WI38 (cell line): Measurements from ENCODE around the gene CYP27A1.

Experiments
- H3K4me3 ChIP-seq: 2 replicates; pipeline ENCODE4 v1.5.1; 2011; ENCODE audit warnings: low read depth, mild to moderate bottlenecking, control low read depth, low read length
- TF ChIP-seq, protein P1 (sequence below): IDR thresholded peaks from 2 replicates; pipeline ENCODE4 v1.5.1; 2012; ENCODE audit warnings: low read depth, mild to moderate bottlenecking, control low read depth, low read length

CYP27A1 gene

DNA sequence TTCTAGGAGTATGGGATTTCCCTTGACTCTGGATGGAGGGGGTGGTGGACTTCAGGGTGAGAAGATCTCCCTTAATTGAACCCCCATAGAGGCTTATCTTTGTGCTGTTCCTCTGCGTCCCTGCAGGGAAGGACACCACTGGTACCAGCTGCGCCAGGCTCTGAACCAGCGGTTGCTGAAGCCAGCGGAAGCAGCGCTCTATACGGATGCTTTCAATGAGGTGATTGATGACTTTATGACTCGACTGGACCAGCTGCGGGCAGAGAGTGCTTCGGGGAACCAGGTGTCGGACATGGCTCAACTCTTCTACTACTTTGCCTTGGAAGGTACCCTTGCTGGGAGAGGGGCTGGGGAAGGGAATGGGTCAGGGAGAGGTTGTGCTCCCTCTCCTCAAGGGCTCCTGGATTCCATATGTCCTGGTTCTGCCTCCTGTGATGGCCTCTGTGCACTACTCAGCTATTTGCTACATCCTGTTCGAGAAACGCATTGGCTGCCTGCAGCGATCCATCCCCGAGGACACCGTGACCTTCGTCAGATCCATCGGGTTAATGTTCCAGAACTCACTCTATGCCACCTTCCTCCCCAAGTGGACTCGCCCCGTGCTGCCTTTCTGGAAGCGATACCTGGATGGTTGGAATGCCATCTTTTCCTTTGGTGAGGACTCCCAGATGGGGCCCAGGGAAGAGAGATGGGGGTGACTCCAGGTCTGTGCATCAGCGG, 30.3 kb downstream of the CYP27A1 start:
- no peak overlapping the region for H3K4me3 ChIP-seq
- TF ChIP-seq, protein P1, sequence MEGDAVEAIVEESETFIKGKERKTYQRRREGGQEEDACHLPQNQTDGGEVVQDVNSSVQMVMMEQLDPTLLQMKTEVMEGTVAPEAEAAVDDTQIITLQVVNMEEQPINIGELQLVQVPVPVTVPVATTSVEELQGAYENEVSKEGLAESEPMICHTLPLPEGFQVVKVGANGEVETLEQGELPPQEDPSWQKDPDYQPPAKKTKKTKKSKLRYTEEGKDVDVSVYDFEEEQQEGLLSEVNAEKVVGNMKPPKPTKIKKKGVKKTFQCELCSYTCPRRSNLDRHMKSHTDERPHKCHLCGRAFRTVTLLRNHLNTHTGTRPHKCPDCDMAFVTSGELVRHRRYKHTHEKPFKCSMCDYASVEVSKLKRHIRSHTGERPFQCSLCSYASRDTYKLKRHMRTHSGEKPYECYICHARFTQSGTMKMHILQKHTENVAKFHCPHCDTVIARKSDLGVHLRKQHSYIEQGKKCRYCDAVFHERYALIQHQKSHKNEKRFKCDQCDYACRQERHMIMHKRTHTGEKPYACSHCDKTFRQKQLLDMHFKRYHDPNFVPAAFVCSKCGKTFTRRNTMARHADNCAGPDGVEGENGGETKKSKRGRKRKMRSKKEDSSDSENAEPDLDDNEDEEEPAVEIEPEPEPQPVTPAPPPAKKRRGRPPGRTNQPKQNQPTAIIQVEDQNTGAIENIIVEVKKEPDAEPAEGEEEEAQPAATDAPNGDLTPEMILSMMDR: no peak

DNA sequence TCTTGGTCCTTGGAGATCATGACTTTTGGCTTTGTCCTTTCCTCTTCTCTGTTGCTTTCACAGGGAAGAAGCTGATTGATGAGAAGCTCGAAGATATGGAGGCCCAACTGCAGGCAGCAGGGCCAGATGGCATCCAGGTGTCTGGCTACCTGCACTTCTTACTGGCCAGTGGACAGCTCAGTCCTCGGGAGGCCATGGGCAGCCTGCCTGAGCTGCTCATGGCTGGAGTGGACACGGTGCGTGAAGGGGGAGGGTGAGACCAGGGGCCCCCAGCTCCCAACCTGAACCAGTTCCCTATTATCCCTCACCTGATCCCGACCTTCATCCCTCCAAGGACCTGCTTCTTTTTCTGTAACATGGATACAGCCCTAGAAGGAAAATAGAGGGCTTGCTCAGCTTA, 30.9 kb downstream of the CYP27A1 start:
- H3K4me3 ChIP-seq: no peak overlapping the region
- TF ChIP-seq, protein P1: no peak

DNA sequence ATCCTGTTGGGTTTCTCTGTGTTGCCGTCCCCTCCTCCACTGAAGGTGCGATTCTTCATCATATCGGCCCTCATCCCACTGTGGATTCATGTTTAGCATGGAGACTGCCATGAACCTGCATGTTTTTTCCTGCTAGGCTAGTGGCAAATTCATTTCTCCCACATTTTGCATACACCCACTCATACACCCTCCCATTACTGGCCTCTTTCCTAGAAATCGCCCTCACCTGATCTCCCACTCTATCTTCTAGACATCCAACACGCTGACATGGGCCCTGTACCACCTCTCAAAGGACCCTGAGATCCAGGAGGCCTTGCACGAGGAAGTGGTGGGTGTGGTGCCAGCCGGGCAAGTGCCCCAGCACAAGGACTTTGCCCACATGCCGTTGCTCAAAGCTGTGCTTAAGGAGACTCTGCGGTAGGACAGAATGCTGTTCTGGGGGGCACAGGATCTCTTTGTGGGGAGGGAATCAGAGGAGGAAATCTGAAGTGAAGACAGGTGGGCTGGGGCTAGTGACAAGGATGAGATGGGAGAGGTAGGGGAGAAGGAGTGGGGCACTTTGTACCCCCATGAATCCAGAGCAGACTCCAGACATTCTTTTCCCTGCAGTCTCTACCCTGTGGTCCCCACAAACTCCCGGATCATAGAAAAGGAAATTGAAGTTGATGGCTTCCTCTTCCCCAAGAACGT, 32.0 kb downstream of the CYP27A1 start:
- TF ChIP-seq, protein P1: no peak
- no peak overlapping the region for H3K4me3 ChIP-seq

DNA sequence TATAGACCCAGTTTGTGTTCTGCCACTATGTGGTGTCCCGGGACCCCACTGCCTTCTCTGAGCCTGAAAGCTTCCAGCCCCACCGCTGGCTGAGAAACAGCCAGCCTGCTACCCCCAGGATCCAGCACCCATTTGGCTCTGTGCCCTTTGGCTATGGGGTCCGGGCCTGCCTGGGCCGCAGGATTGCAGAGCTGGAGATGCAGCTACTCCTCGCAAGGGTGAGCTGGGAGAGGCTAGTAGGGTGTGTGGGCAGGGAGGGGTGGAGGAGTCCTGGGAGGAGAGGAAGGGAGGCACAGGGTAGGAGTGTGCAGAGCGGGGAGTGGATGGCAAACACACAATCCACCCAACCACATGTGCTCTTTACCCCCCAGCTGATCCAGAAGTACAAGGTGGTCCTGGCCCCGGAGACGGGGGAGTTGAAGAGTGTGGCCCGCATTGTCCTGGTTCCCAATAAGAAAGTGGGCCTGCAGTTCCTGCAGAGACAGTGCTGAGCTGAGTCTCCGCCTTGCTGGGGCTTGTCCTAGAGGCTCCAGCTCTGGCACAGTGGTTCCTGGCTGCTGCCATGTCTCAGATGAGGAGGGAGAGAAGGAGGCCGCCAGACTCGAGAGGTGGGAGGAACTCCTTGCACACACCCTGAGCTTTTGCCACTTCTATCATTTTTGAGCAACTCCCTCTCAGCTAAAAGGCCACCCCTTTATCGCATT, 32.7 kb downstream of the CYP27A1 start:
- TF ChIP-seq, protein P1: no peak
- no peak overlapping the region for H3K4me3 ChIP-seq

DNA sequence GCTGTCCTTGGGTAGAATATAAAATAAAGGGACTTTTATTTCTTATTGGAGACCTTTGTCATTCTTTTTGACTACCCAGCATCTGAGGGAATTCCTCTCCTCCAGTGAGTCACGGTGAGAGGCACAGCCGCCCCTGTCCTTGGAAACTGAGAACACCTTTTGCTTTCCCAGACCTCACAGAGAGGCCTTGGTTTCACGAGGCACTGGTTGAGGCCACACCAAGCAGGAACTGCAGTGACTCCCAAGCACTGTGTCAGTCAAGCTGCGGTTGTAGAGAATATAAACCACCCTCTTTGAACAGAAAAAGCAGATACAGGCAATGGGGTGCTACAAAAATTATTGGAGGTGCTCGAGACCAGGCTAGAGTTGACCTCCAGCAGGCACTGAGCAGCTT, 33.3 kb downstream of the CYP27A1 start:
- TF ChIP-seq, protein P1: no peak
- no peak overlapping the region for H3K4me3 ChIP-seq

DNA sequence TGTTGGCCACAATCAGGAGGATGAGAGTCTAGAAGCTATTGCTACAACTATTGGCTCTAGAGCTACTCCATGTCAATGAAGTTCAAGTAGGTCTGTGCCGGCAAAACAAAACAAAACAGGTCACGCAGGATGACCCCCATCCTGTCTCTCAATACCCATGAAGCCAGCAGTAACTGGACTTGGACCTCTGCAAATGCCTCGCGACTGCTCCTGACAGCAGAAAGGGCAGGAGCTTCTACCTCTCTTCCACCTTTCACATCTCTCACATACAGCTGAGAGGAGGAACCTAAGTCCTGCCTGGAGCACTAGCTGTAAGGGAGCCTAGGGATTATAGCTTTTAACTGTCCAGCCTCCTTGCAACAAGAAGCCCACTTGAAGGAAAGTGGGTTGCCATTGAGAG, 33.7 kb downstream of the CYP27A1 start:
- TF ChIP-seq, protein P1: no peak
- H3K4me3 ChIP-seq: no peak overlapping the region

DNA sequence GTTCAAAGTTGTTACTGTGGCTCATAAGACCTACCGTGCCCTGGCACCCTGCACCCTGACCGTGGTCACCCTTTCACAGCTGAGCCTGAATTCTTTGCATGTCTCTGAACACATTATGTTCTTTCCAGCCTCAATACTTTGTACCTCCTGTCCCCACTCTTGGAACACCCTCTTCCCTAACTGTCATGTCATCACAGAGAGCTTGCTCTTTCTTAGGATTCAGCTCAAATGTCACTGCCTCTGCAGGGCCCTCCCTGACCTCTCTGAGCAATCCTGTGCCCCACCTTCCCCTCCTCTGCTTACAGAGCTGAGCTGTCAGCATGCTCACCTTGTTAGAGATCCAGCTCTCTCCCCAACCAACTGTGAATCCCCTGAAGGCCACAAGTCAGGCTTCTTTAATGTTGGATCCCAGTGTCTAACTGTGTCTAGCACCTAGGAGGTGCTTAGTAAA, 34.6 kb downstream of the CYP27A1 start:
- TF ChIP-seq, protein P1: no peak
- no peak overlapping the region for H3K4me3 ChIP-seq
